HG03045 (cell line): Measurements from ENCODE around the gene SEPSECS.

ENCODE experiments used
- ATAC-seq: cut with Tn5 transposase; IDR thresholded peaks from one replicate; pipeline ENCODE4 v1.9.1; 2021; ENCODE audit warnings: mild to moderate bottlenecking, moderate library complexity; ENCODE audit not compliant: unreplicated experiment

Gene SEPSECS

DNA sequence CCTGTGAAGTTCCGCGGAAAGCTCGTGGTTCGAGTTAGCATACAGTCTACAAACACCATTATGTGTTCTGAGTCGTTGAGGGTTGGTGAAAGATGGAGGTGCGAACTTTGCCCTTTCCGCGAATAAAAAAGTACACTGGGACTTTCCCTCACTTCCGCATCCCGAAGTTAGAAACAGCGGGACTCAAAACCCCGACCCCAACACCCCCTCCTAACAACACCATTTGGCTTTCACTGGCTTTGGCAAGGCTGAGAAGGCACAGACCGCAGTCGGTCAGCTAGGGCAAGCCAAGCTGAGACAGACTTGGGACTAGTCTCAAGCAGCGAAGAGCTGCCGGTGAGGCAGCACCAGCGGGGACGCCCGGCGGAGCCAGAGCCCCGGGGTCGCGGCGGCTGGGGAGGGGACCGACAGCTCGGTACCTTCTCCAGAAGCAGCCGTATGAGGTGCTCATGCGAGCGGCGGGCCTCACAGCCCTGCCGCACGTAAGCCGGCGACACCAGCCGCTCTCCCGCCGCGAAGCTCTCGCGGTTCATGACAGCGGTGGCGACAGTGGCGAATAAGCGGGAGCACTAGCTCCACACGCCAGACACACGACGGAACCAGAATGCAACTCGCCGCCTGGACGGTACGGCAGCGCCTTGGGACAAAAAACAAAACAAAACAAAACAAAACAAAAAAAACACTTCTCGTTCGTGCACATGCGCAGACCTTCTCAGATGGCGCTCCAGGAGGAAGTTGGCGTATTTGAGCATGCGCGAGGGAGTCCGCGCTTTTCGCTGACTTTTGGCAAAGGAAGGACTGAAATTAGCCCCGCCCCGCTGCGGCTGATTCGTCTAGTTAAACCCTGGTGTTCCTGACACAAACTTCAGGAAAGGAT is at the start of gene SEPSECS:
SEPSECS (minus strand) TSS at position 613 of the 877 bp plus-strand sequence; CDS start at position 533, 80 bp downstream.
- ATAC-seq = peak; percentile 92

DNA sequence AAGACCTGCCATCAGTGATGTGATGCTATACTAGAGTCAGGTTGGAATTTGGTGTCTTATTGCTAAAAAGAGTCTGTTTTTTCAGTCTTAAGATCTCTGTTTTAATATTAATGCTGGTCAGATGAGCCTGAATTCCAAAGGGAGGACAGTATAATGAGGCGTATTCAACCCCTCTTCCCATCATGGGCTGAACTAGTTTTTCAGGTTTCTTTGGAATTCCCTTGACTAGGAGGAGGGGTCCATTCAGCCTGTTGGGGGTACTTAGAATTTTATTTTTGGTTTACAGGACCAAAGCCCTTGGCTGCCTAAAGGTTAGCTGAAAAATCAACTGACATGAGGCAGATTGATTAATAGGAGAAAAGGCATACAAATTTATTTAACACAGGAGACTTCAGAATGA is 49.5 kb upstream of the SEPSECS start:
- no peak for ATAC-seq

DNA sequence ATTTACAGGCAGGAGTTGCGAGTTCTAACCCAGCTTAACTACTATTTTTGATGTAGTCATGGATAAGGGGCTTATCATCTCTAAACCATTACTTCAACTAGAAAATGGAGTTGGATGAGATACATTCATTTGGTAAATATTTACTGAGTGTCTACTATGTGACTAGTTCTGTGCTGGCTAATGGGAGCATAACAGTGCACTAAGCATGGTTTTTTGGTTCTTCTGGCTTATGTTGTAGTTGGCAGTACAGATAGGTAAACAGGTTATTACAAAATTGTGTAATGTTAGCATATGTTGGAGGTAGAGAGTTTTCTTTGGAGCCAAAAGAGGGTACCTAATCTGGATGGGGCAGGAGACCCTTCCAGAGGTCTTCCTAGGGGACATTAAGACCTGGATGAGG is 47.7 kb upstream of the SEPSECS start:
- ATAC-seq = no peak

DNA sequence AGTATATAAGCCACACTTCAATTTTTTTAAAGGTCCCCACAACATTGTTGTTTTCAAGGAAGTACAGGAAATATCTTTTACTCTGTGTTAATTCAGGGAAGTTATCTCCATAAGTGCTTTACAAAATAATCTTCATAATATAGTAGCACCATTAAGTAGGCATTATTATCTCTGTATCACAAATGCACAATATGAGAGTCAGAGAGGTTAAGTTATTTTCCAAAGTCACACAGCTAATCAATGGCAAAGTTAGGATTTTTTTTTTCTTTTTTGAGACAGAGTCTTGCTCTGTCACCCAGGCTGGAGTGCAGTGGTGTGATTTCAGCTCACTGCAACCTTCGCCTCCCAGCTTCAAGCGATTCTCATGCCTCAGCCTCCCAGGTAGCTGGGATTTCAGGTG is 38.5 kb upstream of the SEPSECS start:
- ATAC-seq = no peak

DNA sequence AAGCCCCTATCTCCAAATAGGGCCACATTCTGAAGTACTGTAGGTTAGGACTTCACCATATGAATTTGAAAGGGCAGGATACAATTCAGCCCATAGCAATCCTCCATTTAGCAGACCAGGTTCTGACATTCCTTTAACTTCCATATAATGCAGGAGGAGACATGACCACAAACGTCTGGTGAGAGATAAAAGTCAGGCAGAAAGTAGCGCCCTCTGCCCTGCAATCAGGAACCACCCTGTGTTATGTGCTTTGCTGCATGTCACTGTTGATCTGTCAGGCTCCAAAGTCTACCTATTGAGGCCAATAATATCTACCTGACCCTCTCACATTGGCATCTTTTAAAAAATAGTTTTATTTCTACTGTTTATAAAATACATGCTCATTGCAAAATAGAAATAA is 30.2 kb upstream of the SEPSECS start:
- ATAC-seq = no peak

DNA sequence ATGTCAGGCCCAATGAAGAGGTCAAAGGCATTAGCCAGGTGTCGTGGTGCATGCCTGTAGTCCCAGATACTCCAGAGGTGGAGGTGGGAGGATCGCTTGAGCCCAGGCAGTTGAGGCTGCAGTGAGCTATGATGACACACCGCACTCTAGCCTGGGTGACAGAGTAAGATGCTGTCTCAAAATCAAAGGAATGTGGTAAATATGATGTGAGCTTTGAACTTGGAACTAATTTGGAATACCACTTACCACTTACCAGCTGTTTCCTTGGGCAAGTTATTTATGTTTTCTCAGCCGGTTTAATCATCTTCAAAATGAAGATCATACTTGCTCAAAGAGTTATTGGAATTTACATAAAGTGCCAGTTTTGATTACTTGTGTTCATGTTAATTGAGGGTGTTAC is 23.8 kb upstream of the SEPSECS start:
- no peak for ATAC-seq

DNA sequence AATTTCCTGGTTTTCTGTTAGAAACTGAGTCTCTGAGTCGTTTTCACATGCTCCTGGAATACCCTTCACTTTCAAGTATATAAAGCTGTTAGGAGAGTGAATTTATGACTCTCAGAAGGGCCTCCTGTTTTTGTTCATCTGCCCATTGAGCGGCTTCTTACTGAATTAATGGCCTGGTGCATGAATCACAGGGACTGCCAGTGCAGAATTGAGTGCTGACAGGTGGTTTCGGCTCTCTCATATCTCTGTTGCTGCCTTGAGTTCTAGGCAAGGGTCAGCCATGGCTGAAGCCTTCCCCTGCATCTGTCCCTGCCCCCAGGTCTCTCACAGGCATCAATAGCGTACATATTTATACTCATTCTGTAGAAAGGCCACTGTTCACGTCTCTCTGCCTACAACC is 22.7 kb upstream of the SEPSECS start:
- no peak for ATAC-seq

DNA sequence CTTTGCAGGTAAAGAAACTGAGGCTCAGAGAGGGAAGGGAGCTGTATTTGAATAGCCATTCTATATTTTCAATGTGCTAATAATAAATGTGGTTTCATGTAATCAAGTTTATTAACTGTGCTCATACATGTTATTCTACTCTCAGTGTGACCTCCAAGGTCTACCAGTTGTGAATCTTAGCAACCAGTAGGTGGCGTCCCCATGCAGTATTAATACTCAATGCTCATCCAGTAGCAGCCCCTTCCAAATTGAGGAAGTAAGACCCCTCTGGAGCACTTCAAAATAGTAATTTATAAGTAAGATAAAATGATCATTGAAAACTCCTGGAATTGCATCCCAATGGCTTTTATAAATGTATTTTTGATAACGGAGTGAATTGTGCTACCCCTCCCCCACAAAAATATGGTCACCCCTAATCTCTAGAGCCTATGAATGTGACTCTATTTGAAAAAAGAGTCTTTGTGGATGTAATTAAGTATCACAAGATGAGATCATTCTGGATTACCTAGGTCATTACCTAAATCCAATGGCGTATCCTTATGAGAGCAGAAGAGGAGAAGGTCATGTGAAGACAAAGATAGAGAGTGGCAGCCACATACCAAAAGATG is 20.4 kb upstream of the SEPSECS start:
- ATAC-seq = peak; percentile 87

DNA sequence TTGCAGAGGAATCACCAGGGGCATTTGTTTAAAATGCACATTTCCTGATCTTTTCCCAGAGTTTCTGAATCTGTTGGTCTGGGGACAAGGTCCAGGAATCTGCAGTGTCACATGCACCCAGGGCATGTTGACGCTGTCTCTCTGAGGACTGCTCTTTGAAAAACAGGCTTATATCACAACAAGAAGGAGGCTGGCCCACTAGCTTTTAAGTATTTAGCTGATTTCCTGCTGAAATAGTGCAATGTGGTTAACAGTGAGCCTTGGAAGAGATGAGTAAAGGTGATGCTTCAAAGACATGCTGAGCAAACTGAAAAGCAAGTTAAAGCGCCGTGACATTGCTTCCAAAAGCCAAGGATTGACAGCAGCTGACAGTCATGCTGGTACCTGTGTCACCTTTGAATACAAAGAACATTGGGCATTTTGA is 18.6 kb upstream of the SEPSECS start:
- ATAC-seq = no peak

DNA sequence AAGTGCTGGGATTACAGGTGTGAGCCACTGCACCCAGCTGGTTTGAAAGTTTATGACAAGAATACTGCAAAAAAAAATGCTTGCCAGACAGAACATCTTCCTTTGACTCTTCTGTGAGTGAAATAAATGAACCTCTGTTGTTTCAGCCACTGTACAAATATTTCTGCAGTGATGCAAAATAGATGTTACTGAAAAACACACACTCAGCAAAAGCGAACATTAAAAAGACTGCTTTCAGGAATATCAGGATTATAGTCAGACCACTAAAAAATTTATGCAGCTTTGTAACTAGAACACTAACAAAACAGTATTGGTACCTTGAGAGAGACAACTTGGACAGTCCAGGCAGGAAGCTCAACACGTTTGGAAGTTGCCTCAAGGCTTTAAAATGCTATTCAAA is 16.9 kb upstream of the SEPSECS start:
- no peak for ATAC-seq

DNA sequence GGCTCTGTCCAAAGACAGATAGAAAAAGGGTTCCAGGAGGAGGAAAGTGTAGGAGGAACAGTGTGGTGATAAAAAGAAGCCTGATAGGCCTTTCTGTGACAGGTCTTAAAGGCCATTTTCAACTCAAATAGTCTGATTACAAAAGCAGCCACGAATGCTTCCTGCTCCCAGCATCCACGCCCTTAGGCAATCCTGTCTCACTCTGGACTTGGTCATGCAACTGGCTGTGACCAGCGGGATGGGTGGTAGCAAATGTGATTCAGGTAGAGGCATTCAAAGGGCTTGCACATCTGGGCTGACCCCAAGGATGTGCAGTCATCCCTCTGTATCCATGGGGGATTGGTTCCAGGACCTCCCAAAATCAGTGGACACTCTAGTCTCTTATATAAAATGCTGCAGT is 14.4 kb upstream of the SEPSECS start:
- ATAC-seq = no peak

DNA sequence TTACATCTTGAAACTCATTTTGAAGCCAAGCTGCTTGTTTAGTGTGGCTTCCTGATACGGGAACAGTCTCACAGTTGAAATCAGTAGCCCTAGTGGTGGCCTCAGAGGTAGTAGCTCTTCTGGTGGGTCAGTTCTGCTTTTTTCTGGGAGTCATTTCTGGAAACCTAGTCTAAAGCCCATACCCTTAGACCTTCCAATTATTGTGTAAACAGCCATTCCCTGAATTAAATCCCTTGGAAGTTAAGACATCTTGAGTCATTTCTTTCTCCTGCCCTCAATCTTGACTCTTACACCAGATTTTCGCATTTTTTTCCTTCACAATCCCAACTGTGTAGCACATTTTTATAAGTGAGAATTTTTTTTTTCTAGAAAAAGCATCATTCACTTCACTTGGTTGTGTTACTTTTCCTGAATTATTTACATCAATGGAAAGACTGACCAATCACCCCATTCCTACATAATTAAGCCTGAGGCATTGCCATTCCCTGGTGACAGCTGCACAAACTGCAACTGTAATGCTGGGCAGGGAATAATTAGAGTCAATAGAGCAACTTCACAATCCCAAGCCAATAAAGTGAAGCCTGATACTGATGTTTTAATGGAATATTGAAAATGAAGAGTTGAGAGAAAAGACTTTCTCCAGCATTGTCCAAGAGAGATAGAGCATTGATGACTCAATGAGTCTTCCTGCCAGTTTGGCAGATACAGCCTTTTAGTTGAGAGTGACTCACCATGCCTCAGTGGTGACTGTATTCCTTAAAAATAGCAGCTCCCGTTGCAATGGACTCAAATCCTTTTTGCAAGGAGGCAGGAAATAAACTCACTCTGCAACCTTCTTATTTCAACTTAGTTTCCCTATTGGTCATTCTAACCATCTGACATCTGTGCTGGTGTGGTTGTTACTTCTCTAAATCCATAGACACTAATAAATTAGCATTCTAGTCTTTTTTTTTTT is 13.0 kb upstream of the SEPSECS start:
- ATAC-seq = no peak

DNA sequence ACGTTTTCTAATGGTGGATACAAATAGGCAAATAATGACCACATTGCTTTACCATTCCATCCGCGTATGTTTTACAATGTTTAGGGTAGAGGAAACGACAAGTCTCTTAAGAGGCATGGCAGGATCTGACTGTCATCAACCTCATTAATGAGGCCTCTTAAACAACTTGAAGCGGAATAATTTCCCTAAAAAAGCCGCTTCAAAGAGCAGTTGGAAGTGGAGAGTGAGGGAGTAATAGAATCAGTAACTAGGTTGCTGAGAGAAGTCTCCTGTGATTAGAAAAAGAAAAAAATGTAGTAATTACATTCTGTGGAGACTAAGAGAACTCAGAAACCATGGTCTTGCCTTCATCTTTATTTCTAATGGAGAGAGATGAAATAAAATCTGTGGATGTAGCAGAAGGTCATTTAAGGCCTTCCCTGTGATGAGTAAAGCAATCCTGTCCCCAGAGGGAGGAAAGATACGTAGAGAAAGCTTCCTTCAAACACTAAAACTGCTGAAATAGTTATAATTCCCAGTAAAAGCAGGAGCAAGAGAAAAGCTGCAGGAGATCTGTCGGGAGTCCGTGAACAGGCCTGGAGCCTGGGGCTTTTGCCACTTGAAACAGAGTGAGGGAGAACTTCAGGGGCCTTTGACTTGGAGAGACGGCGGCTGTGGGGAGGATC is 11.1 kb upstream of the SEPSECS start:
- ATAC-seq = no peak

DNA sequence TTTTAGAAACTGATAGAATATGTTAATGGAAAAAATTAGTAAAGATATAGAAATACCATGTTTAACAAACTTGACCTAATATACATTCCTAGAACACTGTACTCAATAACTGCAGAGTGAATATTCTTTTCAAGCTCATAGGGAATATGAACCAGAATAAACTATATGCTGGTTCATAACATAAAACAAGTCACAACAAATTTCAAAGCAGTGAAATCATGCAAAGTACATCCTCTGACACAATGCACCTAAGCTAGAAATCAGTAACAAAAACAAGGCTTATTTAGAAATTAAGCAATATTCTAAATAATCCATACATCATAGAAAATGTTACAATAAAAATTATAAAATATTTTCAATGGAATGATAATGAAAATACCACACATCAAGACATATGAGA is 9.2 kb upstream of the SEPSECS start:
- no peak for ATAC-seq

DNA sequence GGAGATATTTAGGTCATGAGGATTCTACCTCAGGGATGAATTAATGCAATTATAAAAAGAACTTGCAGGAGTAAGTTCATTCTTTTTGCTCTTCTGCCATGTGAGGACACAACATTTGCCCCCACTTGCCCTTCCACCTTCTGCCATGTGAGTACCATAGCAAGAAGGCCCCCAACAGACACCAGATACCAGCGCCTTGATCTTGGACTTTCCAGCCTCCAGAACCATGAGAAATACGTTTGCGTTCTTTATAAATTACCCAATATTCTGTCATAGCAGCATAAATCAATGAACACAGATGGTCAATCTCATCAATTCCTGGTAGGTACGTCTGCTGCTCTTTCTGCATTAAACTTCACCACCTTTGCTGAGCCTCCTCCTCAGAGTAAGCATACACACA is 5.7 kb upstream of the SEPSECS start:
- no peak for ATAC-seq

DNA sequence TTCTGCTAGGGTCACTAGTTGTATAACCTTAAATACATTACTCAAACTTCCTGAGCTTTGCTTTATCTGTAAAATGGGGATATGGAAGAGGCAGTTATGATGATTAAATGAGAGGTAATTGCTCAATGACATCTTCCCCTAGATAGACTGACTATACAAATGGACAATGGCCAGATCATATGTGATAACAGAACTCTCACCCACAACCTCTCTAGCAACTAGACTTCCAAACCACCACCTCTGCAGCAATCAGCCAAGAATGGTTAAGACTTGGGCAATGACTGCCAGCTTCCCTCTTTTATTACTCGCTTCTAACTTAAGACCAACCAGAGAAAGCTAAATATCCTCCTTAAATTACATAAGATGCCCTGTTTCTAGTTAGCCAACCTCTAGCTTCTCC is 2.9 kb upstream of the SEPSECS start:
- ATAC-seq = no peak

DNA sequence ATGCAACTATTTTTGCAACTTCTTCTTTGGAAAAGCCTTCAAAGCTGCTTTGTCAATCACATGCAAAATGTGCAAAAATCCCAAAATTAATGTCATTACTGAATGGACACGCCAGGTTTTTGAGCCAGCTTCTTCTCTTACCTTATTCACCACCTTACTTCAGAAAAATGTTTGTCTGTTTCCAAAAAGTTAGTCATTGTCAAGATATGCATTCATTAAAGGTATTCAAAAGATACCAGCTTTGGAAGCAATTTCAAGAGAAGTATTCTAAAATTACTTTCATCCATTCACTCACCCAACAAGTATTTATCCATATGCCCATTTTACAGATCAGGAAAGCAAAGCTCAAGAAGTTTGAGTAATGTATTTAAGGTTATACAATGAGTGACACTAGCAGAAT is 2.3 kb upstream of the SEPSECS start:
- ATAC-seq = no peak

DNA sequence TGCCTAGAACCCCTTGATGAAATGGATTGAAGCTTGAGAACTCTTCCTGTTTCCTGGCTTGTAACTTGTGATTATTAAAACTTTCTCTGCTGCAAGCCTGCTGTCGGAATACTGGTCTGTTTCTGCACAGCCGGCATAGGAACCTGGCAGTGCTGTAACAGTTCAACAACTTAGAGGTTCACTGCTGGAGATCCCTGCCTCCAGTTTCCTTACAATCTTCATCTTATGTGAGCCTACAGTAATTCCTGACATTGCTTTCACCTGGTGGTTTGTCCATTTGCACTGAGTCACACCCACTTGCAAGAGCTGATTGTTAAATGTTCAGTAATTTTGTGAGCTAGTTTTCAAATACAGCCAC is 1.3 kb upstream of the SEPSECS start:
- no peak for ATAC-seq

DNA sequence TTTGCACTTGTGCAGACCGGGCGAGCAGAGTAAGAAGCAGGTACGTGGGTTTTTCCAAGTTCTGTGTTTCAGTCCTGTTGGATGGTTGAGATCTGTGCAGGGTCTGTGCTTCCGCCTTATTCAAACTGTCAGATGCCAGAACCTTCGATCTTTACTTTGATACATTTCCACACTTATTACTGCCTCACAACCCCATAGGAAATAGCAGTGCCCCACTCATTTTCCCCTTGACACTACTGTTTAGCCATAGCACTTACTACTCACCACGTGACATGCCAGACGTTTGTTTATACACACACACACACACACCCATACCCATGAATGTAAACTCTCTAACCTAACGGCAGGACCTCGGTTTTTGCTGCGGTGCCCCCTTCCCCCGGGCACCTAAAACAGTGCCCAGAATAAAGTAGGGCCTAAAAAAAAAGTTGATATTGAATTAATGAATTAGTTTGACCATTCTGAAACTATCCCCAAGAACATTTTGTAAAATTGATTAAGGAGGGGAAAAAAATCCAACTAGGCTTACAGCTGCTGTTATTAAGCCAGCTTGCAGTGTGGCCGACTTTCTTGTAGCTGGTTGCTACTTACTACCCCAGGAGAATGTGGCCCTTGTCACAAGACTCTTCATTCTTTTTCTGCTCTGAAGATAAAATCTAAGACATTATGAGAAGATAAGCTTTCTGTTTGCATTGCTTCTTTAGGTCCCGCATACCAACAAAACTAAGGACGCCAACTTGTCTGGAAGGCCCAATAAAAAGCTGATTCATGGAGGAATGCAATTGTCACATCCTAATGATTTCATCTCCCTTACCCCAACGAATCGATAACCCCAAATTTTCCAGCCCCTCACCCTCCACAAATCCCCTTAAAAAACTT is 704 bp upstream of the SEPSECS start:
- no peak for ATAC-seq

DNA sequence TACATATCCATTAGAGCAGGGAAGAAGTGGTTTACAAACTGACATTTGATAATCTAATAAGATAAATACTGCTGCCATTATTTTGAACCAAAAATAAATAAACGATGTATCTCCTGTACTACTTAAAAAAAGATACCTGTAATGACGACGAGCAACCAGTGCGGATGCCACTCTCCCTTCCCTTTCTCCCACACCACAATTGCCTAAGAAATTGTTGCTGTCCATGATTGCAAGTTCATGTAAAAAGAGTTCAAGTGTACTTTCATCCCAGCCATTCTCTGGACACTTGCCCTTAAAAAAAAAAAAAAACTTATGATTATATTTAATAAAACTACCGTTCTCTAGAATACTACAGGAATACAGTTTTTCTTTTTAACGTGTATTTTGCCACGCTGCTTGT is 1.4 kb downstream of the SEPSECS start:
- no peak for ATAC-seq
